GM12878 (cell line): ENCODE measurements around the gene SLC28A1. TPM values are rescaled to one million over a fixed set of nuclear protein-coding genes. Genes with fewer than 3 reads are reported as not detected.

Experiments used
- ATAC-seq: fragments of 200-7000 bp; cut with Tn5 transposase; 3 replicates; pipeline ENCODE4 v1.9.1; 2020; ENCODE audit warnings: mild to moderate bottlenecking, moderate library complexity
- BruUV-seq: library from RNA; stranded (reverse); fragments of 400-500 nt; replicated peaks from 2 replicates; lab custom pipeline; 2021; lab: Mats Ljungman, UMichigan
- CTCF ChIA-PET: fragments of 300-600 bp; sonication (Branson Sonifier 250); formaldehyde crosslinking; extraction: SDS; loops from one replicate; lab custom pipeline; 2021; ENCODE audit warnings: inconsistent platforms; lab: Yijun Ruan, JAX
- POLR2A ChIA-PET: fragments of 350-600 bp; formaldehyde crosslinking; extraction: SDS; loops from one replicate; lab custom pipeline; 2021; ENCODE audit warnings: inconsistent platforms; lab: Charles Lee
- RAD21 ChIA-PET: fragments of 300-600 bp; sonication (Branson Sonifier 250); formaldehyde crosslinking; loops from one replicate; lab custom pipeline; 2023; ENCODE audit warnings: antibody characterized with exemption; ENCODE audit not compliant: unreplicated experiment; lab: Charles Lee
- SMC1A ChIA-PET: fragments of 300-600 bp; sonication (Branson Sonifier 250); formaldehyde crosslinking; loops from one replicate; lab custom pipeline; 2023; ENCODE audit not compliant: unreplicated experiment, uncharacterized antibody; lab: Charles Lee
- DNase-seq: peaks from one replicate; pipeline ENCODE4 v3.0.0-alpha.2; 2011; ENCODE audit warnings: low read depth, low spot score
- FAIRE-seq: peaks from 3 replicates; lab custom pipeline; 2011; peaks lifted over from hg19 to GRCh38; lab: Jason Lieb, UNC
- H2AFZ ChIP-seq: 2 replicates; pipeline ENCODE4 v1.6.0; 2011; ENCODE audit warnings: low read depth, low read length, control low read depth; ENCODE audit not compliant: control insufficient read depth
- H3K27ac ChIP-seq: 2 replicates; pipeline ENCODE4 v1.5.1; 2011; ENCODE audit warnings: control low read depth; ENCODE audit not compliant: control insufficient read depth, insufficient read depth
- H3K27me3 ChIP-seq, 2 experiments: replicated peaks in 1 of 2; 2 replicates each; pipeline versions ENCODE4 v1.6.0 to v1.6.1; 2011; ENCODE audit warnings: low read length in 1 of 2; ENCODE audit not compliant: control insufficient read depth in 2 of 2, insufficient read depth in 2 of 2
- H3K36me3 ChIP-seq, 2 experiments: 2 replicates each; pipeline ENCODE4 v1.5.1; 2011; ENCODE audit warnings: low read length in 1 of 2; ENCODE audit not compliant: control insufficient read depth in 2 of 2, insufficient read depth in 2 of 2
- H3K4me1 ChIP-seq: 2 replicates; pipeline ENCODE4 v1.6.1; 2011; ENCODE audit warnings: mild to moderate bottlenecking, low read length, moderate library complexity, mixed read lengths; ENCODE audit not compliant: control insufficient read depth, insufficient read depth
- H3K4me2 ChIP-seq: 2 replicates; pipeline ENCODE4 v1.6.0; 2011; ENCODE audit warnings: control low read depth; ENCODE audit not compliant: control insufficient read depth, insufficient read depth
- H3K4me3 ChIP-seq: fragments of 200-600 bp; sonication (generic); 2 replicates; pipeline ENCODE4 v1.5.1; 2016
- H3K79me2 ChIP-seq: 2 replicates; pipeline ENCODE4 v1.6.0; 2011; ENCODE audit warnings: low read length; ENCODE audit not compliant: control insufficient read depth, insufficient read depth
- H3K9ac ChIP-seq: 2 replicates; pipeline ENCODE4 v1.8.0; 2011; ENCODE audit warnings: low read length, control low read depth, mixed read lengths; ENCODE audit not compliant: control insufficient read depth, insufficient read depth
- H3K9me3 ChIP-seq: replicated peaks from 3 replicates; pipeline ENCODE4 v1.5.1; 2011; ENCODE audit warnings: mild to moderate bottlenecking, low read length; ENCODE audit not compliant: control insufficient read depth, insufficient read depth
- H4K20me1 ChIP-seq: 2 replicates; pipeline ENCODE4 v1.6.0; 2011; ENCODE audit not compliant: control insufficient read depth, insufficient read depth
- BCLAF1 ChIP-seq: fragments of 450-650 bp; IDR thresholded peaks from 2 replicates; pipeline ENCODE4 v1.6.1; 2017; ENCODE audit warnings: antibody characterized with exemption, mild to moderate bottlenecking, moderate library complexity
- CHD4 ChIP-seq: fragments of 200-600 bp; sonication (generic); IDR thresholded peaks from 2 replicates; pipeline ENCODE4 v1.6.1; 2016; ENCODE audit warnings: mild to moderate bottlenecking
- CREM ChIP-seq: IDR thresholded peaks from 2 replicates; pipeline ENCODE4 v1.6.1; 2014; ENCODE audit warnings: antibody characterized with exemption, low read depth
- GATAD2B ChIP-seq: fragments of 450-650 bp; conservative IDR thresholded peaks from 2 replicates; pipeline ENCODE4 v1.6.1; 2017; ENCODE audit warnings: low read depth, mild to moderate bottlenecking, moderate library complexity
- IKZF1 ChIP-seq: fragments of 450-650 bp; conservative IDR thresholded peaks from 2 replicates; pipeline ENCODE4 v1.6.1; 2017; ENCODE audit warnings: antibody characterized with exemption, mild to moderate bottlenecking
- IKZF2 ChIP-seq, 2 experiments: fragments of 450-650 bp; IDR thresholded peaks; 2 replicates each; pipeline ENCODE4 v1.6.1; 2017; ENCODE audit warnings: mild to moderate bottlenecking in 2 of 2, moderate library complexity in 2 of 2
- KAT2A ChIP-seq: conservative IDR thresholded peaks from 2 replicates; pipeline ENCODE4 v1.6.1; 2011; ENCODE audit warnings: low read depth, low read length; ENCODE audit not compliant: control insufficient read depth
- MYB ChIP-seq: fragments of 150-350 bp; IDR thresholded peaks from 2 replicates; pipeline ENCODE4 v1.6.1; 2014; ENCODE audit warnings: mild to moderate bottlenecking, low read depth, low read length, borderline replicate concordance
- NR2C2 ChIP-seq: IDR thresholded peaks from 2 replicates; pipeline ENCODE4 v1.6.1; 2011; ENCODE audit warnings: borderline replicate concordance, low read depth; ENCODE audit not compliant: control insufficient read depth, insufficient read length
- SIX5 ChIP-seq: IDR thresholded peaks from 2 replicates; pipeline ENCODE4 v1.6.1; 2011; ENCODE audit warnings: mild to moderate bottlenecking, low read depth, low read length, moderate library complexity; ENCODE audit not compliant: severe bottlenecking
- SMC3 ChIP-seq: IDR thresholded peaks from 2 replicates; pipeline ENCODE4 v1.6.1; 2011; ENCODE audit warnings: low read length, improper control_type of control experiment, borderline replicate concordance
- TBL1XR1 ChIP-seq: IDR thresholded peaks from 2 replicates; pipeline ENCODE4 v1.6.1; 2012; ENCODE audit warnings: low read depth, low read length, improper control_type of control experiment
- TCF7 ChIP-seq: IDR thresholded peaks from 2 replicates; pipeline ENCODE4 v1.6.1; 2014; ENCODE audit warnings: antibody characterized with exemption, borderline replicate concordance
- WRNIP1 ChIP-seq: IDR thresholded peaks from 2 replicates; pipeline ENCODE4 v1.6.1; 2011; ENCODE audit warnings: low read depth, low read length, improper control_type of control experiment, borderline replicate concordance
- ZNF622 ChIP-seq: fragments of 450-650 bp; IDR thresholded peaks from 2 replicates; pipeline ENCODE4 v1.6.1; 2017; ENCODE audit warnings: mild to moderate bottlenecking, inconsistent platforms
- ZSCAN29 ChIP-seq: fragments of 450-650 bp; IDR thresholded peaks from 2 replicates; pipeline ENCODE4 v1.6.1; 2017; ENCODE audit warnings: mild to moderate bottlenecking, moderate library complexity
- WGBS: methylation state at CpG from one replicate; pipeline ENCODE4 v1.1.6; 2016; ENCODE audit warnings: low lambda C conversion rate; ENCODE audit not compliant: insufficient replicate concordance, insufficient coverage; ENCODE audit errors: missing lambda C conversion rate; 5-methylcytosine and 5-hydroxymethylcytosine counted together
- in situ Hi-C: fragments of 300-500 bp; cut with MboI; formaldehyde crosslinking; loops from 9 replicates; pipeline ENCODE4 v1.14.3; 2018; ENCODE audit warnings: mixed read lengths
- intact Hi-C: fragments of 100-400 bp; cut with micrococcal nuclease; formaldehyde crosslinking; loops from one replicate; pipeline ENCODE4 v1.14.2; 2022; ENCODE audit not compliant: unreplicated experiment
- polyA plus RNA-seq, 11 experiments: library from polyadenylated mRNA; depleted of rRNA in 4 of 11; unstranded in 6 of 11; stranded (reverse) in 5 of 11; fragments of >200 nt; fragmentation: Nextera tagmentation in 4 of 11; fragmentation: Illumina TruSeq in 1 of 11; extraction: Ambion mirVana in 4 of 11; extraction: Trizol in 1 of 11; gene quantifications; 1 replicate in 1 of 11; 2 replicates in 10 of 11; pipeline versions ENCODE4 v1.2.1 to v1.2.3, GENCODE V29; 2011 to 2016; ENCODE audit warnings: inconsistent platforms in 2 of 11, missing spikeins in 2 of 11, low read depth in 1 of 11
- total RNA-seq, 4 experiments: library from RNA; depleted of rRNA in 3 of 4; stranded (reverse); fragments of >200 nt in 3 of 4; fragmentation: Illumina TruSeq in 1 of 4; extraction: Trizol in 1 of 4; gene quantifications; 2 replicates each; pipeline versions ENCODE4 v1.2.1 to v1.2.3, GENCODE V29; 2013 to 2021

Gene SLC28A1
- total and polyA plus RNA-seq, 10 of the 15 experiments (the other 5 are each of a cell fraction or from before 2014, with no cell fraction given) = not detected

GRCh38 chr15:84911879-84912660, 27.6 kb downstream of the SLC28A1 start:
- H3K36me3 ChIP-seq = no peaks in the 10 kb centered on the region
- H3K4me2 ChIP-seq = 0 out of 2 replicates have a peak overlapping the region, but pooled peaks have one; percentile 25
- no peaks in the 10 kb centered on the region for H4K20me1 ChIP-seq
- no TSS peak for BruUV-seq
- no peak overlapping the region for H3K9ac ChIP-seq
- ChIA-PET CTCF (interaction anchor here (0.8 to 1.9 kb wide), 4 partner anchors 15 to 313 kb away, joined by 3 to 5 read pairs (median 4); no protein-coding TSS in a partner anchor), POLR2A (no interaction called here), RAD21 (interaction anchor here (1.5 kb wide), 1 partner anchor 313 kb away, joined by 3 read pairs; no protein-coding TSS in a partner anchor), SMC1A (no interaction called here)
- no peak overlapping the region for H3K4me3 ChIP-seq
- no peaks in the 10 kb centered on the region for H3K79me2 ChIP-seq
- H3K9me3 ChIP-seq = no peaks in the 10 kb centered on the region; the same call in 2 of the 3 replicates
- 15% methylated on average over 6 of the region's 6 CpGs for WGBS
- DNase-seq (no peak), ATAC-seq (no peak), FAIRE-seq (no peak)
- H3K27ac ChIP-seq = no peak overlapping the region
- intact Hi-C loops (no loop called here), in situ Hi-C loops (no loop called here)
- TF ChIP-seq TBL1XR1 = no peak
- 0 out of 4 replicates have a peak, but pooled peaks have one; percentile 25 to 29 for TF ChIP-seq IKZF2 (IDR thresholded peaks at IDR 0.05)
- H3K27me3 ChIP-seq = no peaks in the 10 kb centered on the region
- no peak overlapping the region; the same call in 1 of the 2 replicates for H2AFZ ChIP-seq
- H3K4me1 ChIP-seq = peaks cover 14% of the 10 kb centered on the region

DNA sequence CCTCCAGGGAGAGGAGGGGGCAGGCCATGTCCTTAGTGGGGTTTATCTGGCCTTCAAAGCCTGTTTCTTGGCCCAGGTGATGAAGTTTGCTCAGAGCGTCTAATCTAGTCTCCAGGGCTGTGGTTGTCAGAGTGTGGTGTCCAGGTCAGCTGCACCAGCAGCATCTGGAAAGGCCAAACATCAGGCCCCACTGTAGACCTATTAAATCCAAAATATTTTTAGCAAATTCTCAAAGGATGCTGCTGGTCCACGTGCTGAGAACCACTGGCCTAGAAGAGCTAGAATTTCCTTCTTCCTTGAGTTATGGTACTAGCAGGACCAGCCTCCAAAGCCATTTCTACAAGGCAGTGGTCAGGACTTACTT, 28.9 kb downstream of the SLC28A1 start:
- TF ChIP-seq ZNF622 (no peak), CREM (no peak), MYB (no peak), WRNIP1 (no peak), CHD4 (no peak), TCF7 (no peak), SIX5 (no peak), BCLAF1 (no peak), IKZF1 (no peak), NR2C2 (no peak), SMC3 (no peak), KAT2A (no peak), GATAD2B (no peak), ZSCAN29 (no peak)
- intact Hi-C loops (no loop called here), in situ Hi-C loops (no loop called here)
- Histone ChIP-seq H3K4me3 (no peak overlapping the region), H3K27ac (no peak overlapping the region), H3K79me2 (no peaks in the 10 kb centered on the region), H3K9me3 (no peaks in the 10 kb centered on the region; the same call in 2 of the 3 replicates), H3K4me2 (no peak overlapping the region), H3K27me3 (no peaks in the 10 kb centered on the region; a peak in 1 of 4 replicates), H4K20me1 (no peaks in the 10 kb centered on the region), H3K9ac (no peak overlapping the region), H3K36me3 (no peaks in the 10 kb centered on the region), H3K4me1 (peaks cover 14% of the 10 kb centered on the region), H2AFZ (no peak overlapping the region)
- ATAC-seq (no peak), FAIRE-seq (no peak), DNase-seq (no peak)
- CTCF ChIA-PET = no interaction called here
- BruUV-seq = no TSS peak
- RAD21 ChIA-PET = no interaction called here
- SMC1A ChIA-PET = interaction anchor here (0.7 to 1.4 kb wide), 3 partner anchors 15 to 342 kb away, joined by 3 to 4 read pairs (median 4); no protein-coding TSS in a partner anchor
- POLR2A ChIA-PET = no interaction called here
- WGBS = 25% methylated on average over 2 of the region's 2 CpGs
